HG03159 (cell line): ENCODE measurements around the gene RIPOR3.
"Not testable (repeated sequence)": the region's sequence is repeated elsewhere in the genome, so short reads cannot be mapped to it uniquely, and the experiment has no call there.

ENCODE experiments used
- ATAC-seq: cut with Tn5 transposase; IDR thresholded peaks from one replicate; pipeline ENCODE4 v1.9.1; 2021; ENCODE audit warnings: mild to moderate bottlenecking, moderate library complexity; ENCODE audit not compliant: unreplicated experiment

RIPOR3 gene

DNA sequence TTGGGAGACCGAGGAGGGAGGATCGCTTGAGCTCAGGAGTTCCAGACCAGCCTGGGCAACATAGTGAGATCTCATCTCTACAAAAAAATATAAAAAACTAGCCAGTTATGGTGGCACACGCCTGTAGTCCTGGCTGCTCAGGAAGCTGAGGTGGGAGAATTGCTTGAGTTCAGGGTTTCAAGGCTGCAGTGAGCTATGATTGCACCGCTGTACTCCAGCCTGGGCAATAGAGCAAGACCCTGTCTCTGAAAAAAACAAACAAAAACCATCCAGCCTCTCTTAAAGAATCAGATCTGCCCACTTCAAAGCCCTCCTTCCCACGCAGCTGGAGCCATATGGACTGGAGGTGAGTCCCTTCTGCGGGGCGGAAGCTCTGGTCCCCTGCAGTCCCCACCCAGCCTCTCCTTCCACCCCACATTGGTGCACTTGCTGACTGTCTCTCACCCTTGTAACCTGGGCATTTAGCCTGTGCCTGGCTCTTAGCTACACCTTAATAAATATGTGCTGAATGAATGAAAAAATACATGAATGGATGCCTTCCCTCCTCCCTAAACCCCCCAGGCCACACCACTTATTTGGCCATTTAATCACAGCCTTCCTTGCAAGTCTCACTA is 32.9 kb upstream of the RIPOR3 start:
- ATAC-seq: no peak

DNA sequence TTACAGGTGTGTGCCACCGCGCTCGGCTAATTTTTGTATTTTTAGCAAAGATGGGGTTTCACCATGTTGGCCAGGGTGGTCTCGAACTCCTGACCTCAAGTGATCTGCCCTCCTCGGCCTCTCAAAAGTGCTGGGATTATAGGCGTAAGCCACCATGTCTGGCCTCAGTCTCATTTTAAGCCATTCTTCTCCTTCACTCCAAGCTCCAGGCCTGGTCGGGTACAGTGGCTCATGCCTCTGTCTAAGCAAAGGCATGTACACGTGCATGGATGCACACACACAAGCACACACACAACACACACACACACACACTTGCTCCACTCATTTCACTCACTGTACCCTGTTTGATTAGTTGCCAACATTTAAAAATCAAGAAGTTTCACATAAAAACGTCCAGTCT is 32.3 kb upstream of the RIPOR3 start:
- no peak for ATAC-seq

DNA sequence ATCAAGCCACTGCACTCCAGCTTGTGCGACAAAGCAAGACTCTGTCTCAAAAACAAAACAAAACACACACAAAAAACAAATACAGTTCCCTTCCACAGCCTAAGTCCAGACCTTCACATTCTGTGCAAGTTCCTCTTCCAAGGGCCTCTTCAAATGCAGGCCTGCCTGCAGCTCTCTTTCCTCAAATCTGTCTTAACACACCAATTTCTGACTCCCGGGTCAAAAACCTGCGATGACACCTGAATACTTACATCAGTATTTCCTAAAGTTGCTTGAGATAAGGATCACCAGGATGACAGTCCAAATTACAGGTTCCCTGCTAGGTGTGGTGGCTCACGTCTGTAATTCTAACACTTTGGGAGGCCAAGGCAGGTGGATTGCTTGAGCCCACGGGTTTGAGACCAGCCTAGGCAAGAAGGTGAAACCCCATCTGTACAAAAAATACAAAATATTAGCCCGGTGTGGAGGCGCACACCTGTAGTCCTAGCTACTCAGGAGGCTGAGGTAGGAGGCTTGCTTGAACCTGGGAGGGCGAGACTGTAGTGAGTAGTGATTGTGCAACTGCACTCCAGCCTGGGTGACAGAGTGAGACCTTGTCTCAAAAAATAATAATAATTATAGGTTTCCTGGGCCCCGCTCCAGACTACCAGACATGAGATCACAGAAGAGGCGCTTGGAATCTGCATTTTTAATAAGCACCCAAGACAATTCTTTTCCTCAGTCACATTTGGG is 31.2 kb upstream of the RIPOR3 start:
- no peak for ATAC-seq

- ATAC-seq: no peak
Observed at GRCh38 chr20:50721881-50722281, 30.5 kb upstream of the RIPOR3 start.

- no peak for ATAC-seq
Observed at GRCh38 chr20:50720582-50720981, 29.2 kb upstream of the RIPOR3 start.

GRCh38 chr20:50720026-50720425 is 28.7 kb upstream of the RIPOR3 start:
- no peak for ATAC-seq

GRCh38 chr20:50719328-50719727 is 28.0 kb upstream of the RIPOR3 start:
- no peak for ATAC-seq

GRCh38 chr20:50717974-50718761 is 26.8 kb upstream of the RIPOR3 start:
- ATAC-seq: no peak

DNA sequence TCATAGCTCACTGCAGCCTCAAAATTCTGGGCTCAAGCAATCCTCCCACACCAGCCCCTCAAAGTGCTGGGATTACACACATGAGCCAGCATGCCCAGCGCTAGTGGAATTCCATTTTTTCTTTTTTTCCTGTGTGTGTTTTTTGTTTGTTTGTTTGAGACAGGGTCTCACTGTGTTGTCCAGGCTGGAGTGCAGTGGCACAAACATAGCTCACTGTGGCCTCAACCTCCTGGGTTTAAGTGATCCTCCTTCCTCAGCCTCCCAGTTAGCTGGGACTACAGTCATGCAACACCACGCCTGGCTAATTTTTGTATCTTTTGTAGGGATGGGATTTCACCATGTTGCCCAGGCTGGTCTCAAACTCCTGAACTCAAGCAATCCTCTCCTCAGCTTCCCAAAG is 26.0 kb upstream of the RIPOR3 start:
- no peak for ATAC-seq

GRCh38 chr20:50716518-50716917 is 25.2 kb upstream of the RIPOR3 start:
- no peak for ATAC-seq

- no peak for ATAC-seq
Observed at GRCh38 chr20:50715694-50716093, 24.4 kb upstream of the RIPOR3 start.

DNA sequence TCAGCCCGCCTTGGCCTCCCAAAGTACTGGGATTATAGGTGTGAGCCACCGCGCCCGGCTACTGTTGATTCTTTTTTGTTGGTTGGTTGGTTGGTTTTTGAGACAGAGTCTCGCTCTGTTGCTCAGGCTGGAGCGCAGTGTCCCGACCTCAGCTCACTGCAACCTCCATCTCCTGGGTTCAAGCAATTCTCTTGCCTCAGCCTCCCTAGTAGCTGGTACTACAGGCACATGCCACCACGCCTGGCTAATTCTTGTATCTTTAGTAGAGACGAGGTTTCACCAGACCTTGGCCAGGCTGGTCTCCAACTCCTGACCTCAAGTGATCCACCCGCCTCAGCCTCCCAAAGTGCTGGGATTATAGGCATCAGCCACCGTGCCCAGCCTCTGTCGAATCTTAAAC is 23.1 kb upstream of the RIPOR3 start:
- ATAC-seq: not testable (repeated sequence)

GRCh38 chr20:50713657-50714101 is 22.3 kb upstream of the RIPOR3 start:
- ATAC-seq: no peak

DNA sequence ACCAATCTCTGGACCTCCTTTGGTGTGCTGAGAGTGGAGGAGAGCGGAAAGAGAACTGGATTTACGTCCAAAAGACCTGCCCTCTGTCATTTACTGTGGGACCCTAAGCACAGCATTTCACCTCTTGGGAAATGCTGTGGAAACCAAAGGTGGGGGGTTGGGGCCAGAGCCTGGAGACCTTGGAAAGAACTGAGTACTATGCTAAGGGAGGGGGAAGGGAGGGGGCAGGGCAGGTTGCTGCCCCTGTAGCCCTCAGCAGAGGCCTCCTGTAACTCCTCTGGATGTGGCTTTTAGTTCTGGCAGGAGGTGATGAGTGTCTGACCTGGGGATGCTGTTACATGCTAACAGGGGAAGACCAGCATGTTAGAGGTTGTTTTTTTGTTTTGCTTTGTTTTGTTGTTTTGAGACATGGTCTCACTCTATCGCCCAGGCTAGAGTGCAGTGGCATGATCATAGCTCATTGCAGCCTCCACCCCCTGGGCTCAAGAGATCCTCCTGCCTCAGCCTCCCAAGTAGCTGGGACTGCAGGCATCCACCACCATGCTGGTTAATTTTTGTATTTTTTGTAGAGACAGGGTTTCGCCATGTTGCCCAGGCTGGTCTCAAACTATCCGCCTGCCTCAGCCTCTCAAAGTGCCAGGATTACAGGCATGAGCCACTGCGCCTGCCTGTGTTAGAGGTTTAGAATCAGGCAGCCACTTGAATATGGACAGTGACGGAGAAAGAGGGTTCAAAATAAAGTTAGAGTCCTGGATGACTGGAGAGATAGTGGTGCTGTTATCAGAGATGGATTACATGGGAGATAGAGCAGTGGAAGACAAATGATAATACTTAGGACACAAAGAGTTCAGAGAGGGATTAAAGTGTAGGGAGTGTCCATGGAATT is 21.7 kb upstream of the RIPOR3 start:
- no peak for ATAC-seq

GRCh38 chr20:50711113-50711825 is 19.9 kb upstream of the RIPOR3 start:
- no peak for ATAC-seq

- ATAC-seq: no peak
Observed at GRCh38 chr20:50710492-50711063, 19.2 kb upstream of the RIPOR3 start.

DNA sequence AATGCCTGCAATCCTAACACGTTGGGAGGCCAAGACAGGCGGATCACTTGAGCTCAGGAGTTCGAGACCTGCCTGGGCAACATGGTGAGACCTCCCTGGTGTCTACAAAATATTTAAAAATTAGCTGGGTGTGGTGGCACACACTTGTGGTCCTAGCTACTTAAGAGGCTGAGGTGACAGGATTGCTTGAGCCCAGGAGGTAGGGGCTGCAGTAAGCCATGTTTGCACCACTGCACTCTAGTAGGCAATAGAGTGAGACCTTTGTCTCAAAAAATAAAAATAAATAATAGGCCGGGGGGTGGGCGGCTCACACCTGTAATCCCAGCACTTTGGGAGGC is 18.3 kb upstream of the RIPOR3 start:
- no peak for ATAC-seq

GRCh38 chr20:50708845-50709635 is 17.7 kb upstream of the RIPOR3 start:
- ATAC-seq: no peak

GRCh38 chr20:50704971-50705370 is 13.6 kb upstream of the RIPOR3 start:
- ATAC-seq: no peak
